HCT116 (cell line): ENCODE results near the gene CAMK2A. TPM values are rescaled to one million over a fixed set of nuclear protein-coding genes. Genes with fewer than 3 reads are reported as not detected.
"Not testable (repeated sequence)": the region's sequence is repeated elsewhere in the genome, so short reads cannot be mapped to it uniquely, and the experiment has no call there.

Source experiments
- ATAC-seq: fragments of 200-7000 bp; cut with Tn5 transposase; 2 replicates; pipeline ENCODE4 v1.9.1; 2020; ENCODE audit warnings: mild to moderate bottlenecking, moderate library complexity
- BruUV-seq: library from RNA; stranded (reverse); fragments of 400-500 nt; replicated peaks from 2 replicates; lab custom pipeline; 2021; lab: Mats Ljungman, UMichigan
- CTCF ChIA-PET: fragments of 300-600 bp; sonication (Branson Sonifier 250); formaldehyde crosslinking; loops from one replicate; lab custom pipeline; 2021; ENCODE audit warnings: antibody characterized with exemption; lab: Charles Lee
- POLR2A ChIA-PET: fragments of 300-600, 350-600 bp; sonication (Branson Sonifier 250); formaldehyde crosslinking; loops from one replicate; lab custom pipeline; 2021; ENCODE audit warnings: antibody characterized with exemption; lab: Charles Lee
- RAD21 ChIA-PET, 2 experiments: fragments of 300-600 bp; sonication (Branson Sonifier 250); formaldehyde crosslinking; loops; one replicate each; lab custom pipeline; 2023; ENCODE audit warnings: low total read pairs in 2 of 2; ENCODE audit not compliant: uncharacterized antibody in 2 of 2, unreplicated experiment in 2 of 2, low non-redundant PET in 1 of 2; lab: Charles Lee
- DNase-seq: peaks from one replicate; pipeline ENCODE4 v3.0.0-alpha.2; 2010; ENCODE audit warnings: low read depth, low spot score
- H2AFZ ChIP-seq: fragments of 200-600 bp; shearing (Covaris generic), sonication (generic); 2 replicates; pipeline ENCODE4 v1.6.1; 2017; ENCODE audit warnings: low read depth, mixed run types, mixed read lengths, antibody characterized with exemption, low read length; ENCODE audit not compliant: poor library complexity, severe bottlenecking
- H3K27ac ChIP-seq: 2 replicates; pipeline ENCODE4 v1.5.1; 2012; ENCODE audit warnings: low read depth, low read length
- H3K27me3 ChIP-seq: fragments of 200-600 bp; sonication (generic); 2 replicates; pipeline ENCODE4 v1.6.1; 2016; ENCODE audit warnings: mixed run types, low read length, mixed read lengths; ENCODE audit not compliant: insufficient read depth
- H3K36me3 ChIP-seq, 2 experiments: fragments of 200-500 bp in 1 of 2; fragments of 200-600 bp in 1 of 2; sonication (Bioruptor generic) in 1 of 2; sonication (generic) in 1 of 2; 2 replicates each; pipeline versions ENCODE4 v1.5.1 to v1.6.1; 2014 to 2016; ENCODE audit warnings: low read length in 2 of 2, inconsistent platforms in 1 of 2, mixed read lengths in 1 of 2, mixed run types in 1 of 2; ENCODE audit not compliant: insufficient read depth in 2 of 2, control insufficient read depth in 1 of 2
- H3K4me1 ChIP-seq, 2 experiments: fragments of 200-600 bp in 1 of 2; sonication (generic) in 1 of 2; 2 replicates each; pipeline versions ENCODE4 v1.5.1 to v1.6.1; 2012 to 2017; ENCODE audit warnings: low read length in 2 of 2, inconsistent platforms in 1 of 2, mild to moderate bottlenecking in 1 of 2, mixed read lengths in 1 of 2, mixed run types in 1 of 2, moderate library complexity in 1 of 2; ENCODE audit not compliant: insufficient read depth in 2 of 2, control insufficient read depth in 1 of 2
- H3K4me2 ChIP-seq: fragments of 200-600 bp; sonication (generic); 2 replicates; pipeline ENCODE4 v1.6.1; 2017; ENCODE audit warnings: mixed run types, low read length, mixed read lengths
- H3K4me3 ChIP-seq, 2 experiments: fragments of 200-600 bp in 1 of 2; sonication (generic) in 1 of 2; replicated peaks in 1 of 2; 2 replicates each; pipeline ENCODE4 v1.5.1; 2011 to 2016; ENCODE audit warnings: low read length in 2 of 2, control low read depth in 1 of 2, low read depth in 1 of 2, mild to moderate bottlenecking in 1 of 2, mixed read lengths in 1 of 2, mixed run types in 1 of 2
- H3K79me2 ChIP-seq: fragments of 200-600 bp; sonication (generic); 2 replicates; pipeline ENCODE4 v1.6.1; 2017; ENCODE audit warnings: mild to moderate bottlenecking, mixed run types, low read length, moderate library complexity, mixed read lengths; ENCODE audit not compliant: insufficient read depth
- H3K9ac ChIP-seq: fragments of 200-600 bp; sonication (generic); 2 replicates; pipeline ENCODE4 v1.6.1; 2016; ENCODE audit warnings: low read length, mixed read lengths
- H3K9me2 ChIP-seq: fragments of 200-600 bp; sonication (generic), shearing (Covaris generic); 2 replicates; pipeline ENCODE4 v1.6.1; 2017; ENCODE audit warnings: mixed run types, mild to moderate bottlenecking, moderate library complexity; ENCODE audit not compliant: insufficient read depth
- H3K9me3 ChIP-seq, 2 experiments: fragments of 200-500 bp in 1 of 2; fragments of 200-600 bp in 1 of 2; sonication (Bioruptor generic) in 1 of 2; sonication (generic) in 1 of 2; 2 replicates each; pipeline ENCODE4 v1.6.1; 2014 to 2017; ENCODE audit warnings: low read length in 2 of 2, mixed read lengths in 2 of 2, inconsistent platforms in 1 of 2, low read depth in 1 of 2, mild to moderate bottlenecking in 1 of 2, mixed run types in 1 of 2, moderate library complexity in 1 of 2; ENCODE audit not compliant: control insufficient read depth in 1 of 2, insufficient read depth in 1 of 2
- H4K20me1 ChIP-seq: fragments of 200-600 bp; sonication (generic), shearing (Covaris generic); 2 replicates; pipeline ENCODE4 v1.6.1; 2017; ENCODE audit warnings: mixed run types, mild to moderate bottlenecking, moderate library complexity; ENCODE audit not compliant: insufficient read depth
- CBX3 ChIP-seq: IDR thresholded peaks from 2 replicates; pipeline ENCODE4 v1.6.1; 2012; ENCODE audit warnings: low read depth
- CEBPB ChIP-seq: IDR thresholded peaks from 2 replicates; pipeline ENCODE4 v1.6.1; 2012; ENCODE audit warnings: low read depth
- EGR1 ChIP-seq: IDR thresholded peaks from 2 replicates; pipeline ENCODE4 v1.6.1; 2012; ENCODE audit warnings: low read depth
- ELF1 ChIP-seq: IDR thresholded peaks from 2 replicates; pipeline ENCODE4 v1.6.1; 2012; ENCODE audit warnings: low read depth, borderline replicate concordance
- EZH2 ChIP-seq: fragments of 200-600 bp; sonication (generic); IDR thresholded peaks from 2 replicates; pipeline ENCODE4 v1.6.1; 2017; ENCODE audit warnings: antibody characterized with exemption, mixed run types
- EZH2phosphoT487 ChIP-seq: fragments of 200-600 bp; IDR thresholded peaks from 2 replicates; pipeline ENCODE4 v1.6.1; 2018; ENCODE audit warnings: antibody characterized with exemption, borderline replicate concordance
- POLR2A ChIP-seq: IDR thresholded peaks from 2 replicates; pipeline ENCODE4 v1.7.0; 2011; ENCODE audit warnings: borderline replicate concordance; ENCODE audit not compliant: insufficient read depth, insufficient read length; ENCODE audit errors: extremely low read depth
- POLR2AphosphoS5 ChIP-seq: IDR thresholded peaks from 2 replicates; pipeline ENCODE4 v1.6.1; 2011; ENCODE audit warnings: mild to moderate bottlenecking, low read depth, low read length, moderate library complexity
- RAD21 ChIP-seq: IDR thresholded peaks from 2 replicates; pipeline ENCODE4 v1.6.1; 2012; ENCODE audit warnings: low read depth, mild to moderate bottlenecking
- SRF ChIP-seq: IDR thresholded peaks from 2 replicates; pipeline ENCODE4 v1.6.1; 2012; ENCODE audit warnings: low read depth
- TCF7L2 ChIP-seq: IDR thresholded peaks from 2 replicates; pipeline ENCODE4 v1.7.0; 2011; ENCODE audit warnings: borderline replicate concordance, inconsistent platforms; ENCODE audit not compliant: insufficient read depth, insufficient read length; ENCODE audit errors: extremely low read depth
- ZFX ChIP-seq: fragments of 450-650 bp; IDR thresholded peaks from 2 replicates; pipeline ENCODE4 v1.6.1; 2017
- ZNF274 ChIP-seq: fragments of 200-500 bp; sonication (Bioruptor generic); IDR thresholded peaks from 2 replicates; pipeline ENCODE4 v1.6.1; 2014; ENCODE audit warnings: mild to moderate bottlenecking, low read depth, low read length, inconsistent platforms
- intact Hi-C: fragments of 100-400 bp; cut with micrococcal nuclease; formaldehyde crosslinking; loops from 2 replicates; pipeline ENCODE4 v1.10.0; 2022
- total RNA-seq: library from RNA; stranded (reverse); gene quantifications from one replicate; pipeline ENCODE4 v1.2.1, GENCODE V29; 2021; ENCODE audit not compliant: unreplicated experiment
- TF ChIP-seq, protein P1 (sequence below): IDR thresholded peaks from 2 replicates; pipeline ENCODE4 v1.6.1; 2011; ENCODE audit warnings: mild to moderate bottlenecking, low read length, moderate library complexity; ENCODE audit not compliant: insufficient replicate concordance; ENCODE audit errors: extremely low read depth
- TF ChIP-seq, protein P2 (sequence below): IDR thresholded peaks from 2 replicates; pipeline ENCODE4 v1.6.1; 2012

CAMK2A gene
- total RNA-seq, 1 experiment from 2014 or later = not detected

DNA sequence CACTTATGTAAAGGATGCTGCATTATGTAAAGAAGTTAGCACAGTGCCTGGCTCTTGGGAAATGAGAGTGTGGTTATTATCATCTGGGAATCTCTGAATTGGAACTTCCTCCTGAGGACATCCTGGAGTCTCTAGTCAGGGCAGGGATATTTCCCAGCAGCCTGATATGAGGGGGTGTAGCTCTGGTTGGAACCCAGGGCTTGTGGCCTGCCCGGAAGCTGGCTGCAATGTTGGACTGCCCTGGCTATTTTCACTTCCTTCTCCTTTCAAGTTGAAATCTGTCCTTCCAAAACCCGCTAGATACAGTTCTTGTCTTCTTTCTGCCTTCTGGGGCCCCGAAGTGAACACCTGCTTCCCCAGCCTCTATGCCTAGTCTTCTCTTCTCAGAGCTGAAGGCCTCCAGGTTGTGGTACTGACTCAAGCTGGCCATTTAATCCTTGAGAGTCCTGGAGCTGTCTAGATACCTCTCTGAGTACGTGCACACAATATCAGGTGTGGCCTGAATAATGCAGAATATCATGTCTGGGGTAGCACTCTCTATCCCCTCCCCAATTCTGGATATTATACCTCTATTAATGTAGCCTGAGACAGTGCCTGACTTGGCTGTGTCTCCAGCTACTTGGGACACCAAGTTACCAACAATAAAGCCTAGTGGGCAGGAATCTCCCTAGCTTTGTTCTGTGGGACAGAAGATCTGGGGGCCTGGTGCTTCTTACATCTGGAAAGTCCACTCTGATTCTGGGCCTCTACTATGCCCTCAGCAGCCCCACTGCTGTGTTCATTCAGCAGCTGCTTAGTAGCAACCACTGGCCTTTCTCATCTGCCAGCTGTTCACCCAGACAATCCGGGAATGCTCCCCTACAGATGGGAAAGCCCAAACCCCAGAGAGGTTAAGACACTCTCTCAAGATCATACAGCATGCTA lies 54.7 kb downstream of the CAMK2A start:
- Histone ChIP-seq H3K4me1 (no peaks in the 10 kb centered on the region), H2AFZ (no peak overlapping the region), H3K9me3 (no peaks in the 10 kb centered on the region), H3K9ac (no peak overlapping the region), H3K4me3 (no peak overlapping the region), H3K27me3 (no peaks in the 10 kb centered on the region), H3K4me2 (no peak overlapping the region), H3K79me2 (no peaks in the 10 kb centered on the region), H3K9me2 (no peaks in the 10 kb centered on the region), H3K27ac (no peak overlapping the region), H3K36me3 (no peaks in the 10 kb centered on the region), H4K20me1 (no peaks in the 10 kb centered on the region)
- TF ChIP-seq EZH2 (no peak), ELF1 (no peak), POLR2AphosphoS5 (no peak), SRF (no peak), ZFX (no peak), CEBPB (no peak), POLR2A (no peak), RAD21 (no peak), TCF7L2 (no peak), EZH2phosphoT487 (no peak), ZNF274 (no peak), EGR1 (no peak), CBX3 (no peak)
- TF ChIP-seq, protein P1, sequence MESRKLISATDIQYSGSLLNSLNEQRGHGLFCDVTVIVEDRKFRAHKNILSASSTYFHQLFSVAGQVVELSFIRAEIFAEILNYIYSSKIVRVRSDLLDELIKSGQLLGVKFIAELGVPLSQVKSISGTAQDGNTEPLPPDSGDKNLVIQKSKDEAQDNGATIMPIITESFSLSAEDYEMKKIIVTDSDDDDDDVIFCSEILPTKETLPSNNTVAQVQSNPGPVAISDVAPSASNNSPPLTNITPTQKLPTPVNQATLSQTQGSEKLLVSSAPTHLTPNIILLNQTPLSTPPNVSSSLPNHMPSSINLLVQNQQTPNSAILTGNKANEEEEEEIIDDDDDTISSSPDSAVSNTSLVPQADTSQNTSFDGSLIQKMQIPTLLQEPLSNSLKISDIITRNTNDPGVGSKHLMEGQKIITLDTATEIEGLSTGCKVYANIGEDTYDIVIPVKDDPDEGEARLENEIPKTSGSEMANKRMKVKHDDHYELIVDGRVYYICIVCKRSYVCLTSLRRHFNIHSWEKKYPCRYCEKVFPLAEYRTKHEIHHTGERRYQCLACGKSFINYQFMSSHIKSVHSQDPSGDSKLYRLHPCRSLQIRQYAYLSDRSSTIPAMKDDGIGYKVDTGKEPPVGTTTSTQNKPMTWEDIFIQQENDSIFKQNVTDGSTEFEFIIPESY = no peak
- TF ChIP-seq, protein P2, sequence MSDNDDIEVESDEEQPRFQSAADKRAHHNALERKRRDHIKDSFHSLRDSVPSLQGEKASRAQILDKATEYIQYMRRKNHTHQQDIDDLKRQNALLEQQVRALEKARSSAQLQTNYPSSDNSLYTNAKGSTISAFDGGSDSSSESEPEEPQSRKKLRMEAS = no peak
- intact Hi-C loops = no loop called here
- DNase-seq (no peak), ATAC-seq (no peak)
- CTCF ChIA-PET = no interaction called here
- RAD21 ChIA-PET = no interaction called here
- POLR2A ChIA-PET = no interaction called here
- BruUV-seq = no TSS peak

DNA sequence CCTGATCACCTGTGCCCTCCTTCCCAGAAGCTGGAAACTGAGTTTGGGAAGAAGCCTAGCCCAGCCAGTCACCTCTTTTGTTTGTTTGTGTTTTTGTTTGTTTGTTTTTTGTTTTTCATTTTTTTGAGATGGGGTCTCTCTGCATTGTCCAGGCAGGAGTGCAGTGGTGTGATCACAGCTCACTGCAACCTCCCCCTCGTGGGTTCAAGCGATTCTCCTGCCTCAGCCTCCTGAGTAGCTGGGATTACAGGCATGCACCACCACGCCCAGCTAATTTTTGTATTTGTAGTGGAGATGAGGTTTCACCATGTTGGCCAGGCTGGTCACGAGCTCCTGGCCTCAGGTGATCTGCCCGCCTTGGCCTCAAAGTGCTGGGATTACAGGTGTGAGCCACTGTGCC lies 55.9 kb downstream of the CAMK2A start:
- H3K27me3 ChIP-seq, H3K9ac ChIP-seq, H3K36me3 ChIP-seq, H3K4me2 ChIP-seq, H3K4me3 ChIP-seq, BruUV-seq, H4K20me1 ChIP-seq, H3K9me2 ChIP-seq, intact Hi-C loops, H3K79me2 ChIP-seq, DNase-seq, ATAC-seq, H3K27ac ChIP-seq, CTCF ChIA-PET, H2AFZ ChIP-seq, H3K4me1 ChIP-seq, RAD21 ChIA-PET, H3K9me3 ChIP-seq, POLR2A ChIA-PET: not testable (repeated sequence)
